Left lobe of liver (tissue), 2 donors: Measurements from ENCODE around the gene RPL41. TPM values are rescaled to one million over a fixed set of nuclear protein-coding genes. Genes with fewer than 3 reads are reported as not detected.

Experiments used
- ATAC-seq: fragments of 200-7000 bp; cut with Tn5 transposase; one replicate; pipeline ENCODE4 v1.9.1; 2020; ENCODE audit warnings: mild to moderate bottlenecking, moderate library complexity
- DNase-seq: peaks from one replicate; pipeline ENCODE4 v3.0.0-alpha.2; 2020; ENCODE audit warnings: low spot score
- total RNA-seq: library from RNA; stranded (reverse); gene quantifications from one replicate; pipeline ENCODE4 v1.2.1, GENCODE V29; 2021
- donor health status: DM: no; HTN: no; CAD: no; lungs with moderate emphysema.
- donor health status: DM: no; HTN: yes; CAD: no.

RPL41 gene
- total RNA-seq, 1 donor from 2014 or later = 1,359 TPM

DNA sequence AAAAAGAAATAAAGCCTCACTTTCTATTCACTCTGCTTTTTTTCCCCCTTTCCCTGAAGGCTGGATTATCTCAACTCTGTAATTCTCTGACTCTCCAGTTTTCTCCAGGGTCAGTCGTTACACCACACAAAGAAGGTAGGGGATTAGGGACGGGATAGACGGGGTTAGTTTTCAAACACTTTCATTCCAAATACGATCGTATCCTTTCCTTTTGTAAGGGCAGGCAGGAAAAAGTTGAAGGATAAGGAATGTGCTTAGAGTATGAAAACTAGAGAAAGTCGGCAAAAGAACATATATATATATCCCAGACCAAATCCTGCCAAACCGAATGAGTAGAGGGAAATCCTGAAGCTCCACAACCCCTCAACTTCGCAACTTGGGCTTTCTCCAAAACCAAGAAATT lies 11.1 kb downstream of the RPL41 start:
- no peak for ATAC-seq
- no peak for DNase-seq

DNA sequence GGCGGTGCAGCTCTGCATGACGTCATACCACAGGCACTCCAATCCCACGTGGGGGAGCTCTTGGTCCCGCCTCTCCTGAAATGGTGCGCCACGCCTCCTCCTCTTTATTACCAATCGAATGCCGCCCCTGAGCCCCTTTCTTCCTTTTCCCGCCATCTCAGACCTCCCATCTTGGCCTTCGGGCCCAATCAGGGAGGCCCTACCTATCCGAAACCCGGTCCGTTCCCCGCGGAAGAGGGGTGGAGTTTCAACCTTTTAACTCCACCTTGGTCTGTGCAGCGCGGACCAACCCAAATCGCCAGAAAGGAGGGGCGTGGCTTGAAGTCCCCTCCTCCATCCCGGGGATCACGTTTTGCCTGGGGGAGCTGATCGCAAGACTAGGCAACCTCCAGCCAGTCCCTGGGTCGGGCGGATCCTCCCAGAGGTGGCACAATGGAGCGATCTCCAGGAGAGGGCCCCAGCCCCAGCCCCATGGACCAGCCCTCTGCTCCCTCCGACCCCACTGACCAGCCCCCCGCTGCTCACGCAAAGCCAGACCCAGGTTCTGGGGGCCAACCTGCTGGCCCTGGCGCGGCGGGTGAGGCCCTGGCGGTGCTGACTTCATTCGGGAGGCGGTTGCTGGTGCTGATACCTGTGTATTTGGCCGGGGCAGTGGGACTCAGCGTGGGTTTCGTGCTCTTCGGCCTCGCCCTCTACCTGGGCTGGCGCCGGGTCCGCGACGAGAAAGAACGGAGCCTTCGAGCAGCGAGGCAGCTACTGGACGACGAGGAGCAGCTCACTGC lies 11.6 kb downstream of the RPL41 start, which contains the start of gene ESYT1:
Gene ESYT1, plus strand, starts transcription at position 380 of the 782 bp plus-strand sequence. Its CDS starts 53 bp downstream, at position 433.
- DNase-seq (peak; percentile 100), ATAC-seq (peak; percentile 88)

DNA sequence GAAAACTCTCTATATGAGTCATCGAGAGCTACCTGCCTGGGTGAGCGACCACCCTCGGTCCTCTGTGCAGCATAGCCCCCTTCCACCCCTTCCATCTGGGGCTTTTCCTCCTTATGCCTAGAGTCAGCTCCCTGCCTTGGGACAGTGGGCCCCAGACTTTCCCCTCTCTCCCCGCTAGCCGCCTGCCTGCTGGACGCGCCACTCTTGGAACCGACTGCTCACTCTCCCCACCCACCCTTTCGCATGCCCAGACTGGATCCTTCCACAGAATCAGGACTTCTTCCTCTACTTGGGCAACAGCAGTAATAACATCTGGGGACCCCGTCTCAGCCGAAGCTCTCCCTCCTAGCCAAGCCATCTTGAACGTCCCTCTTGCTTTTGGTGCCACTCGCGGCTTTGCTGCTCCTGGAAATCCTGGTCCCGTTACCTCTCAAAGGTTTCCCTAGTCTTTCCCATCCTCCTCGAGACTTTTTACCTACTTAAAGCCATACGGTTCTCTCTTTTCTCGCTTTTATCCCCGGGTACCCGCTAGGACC lies 12.3 kb downstream of the RPL41 start:
- peak; percentile 29 for ATAC-seq
- no peak for DNase-seq

- ATAC-seq (peak; percentile 40), DNase-seq (peak; percentile 64)
Observed at GRCh38 chr12:56129206-56129941, 12.9 kb downstream of the RPL41 start.

- DNase-seq = no peak
- ATAC-seq = no peak
Observed at GRCh38 chr12:56129942-56130495, 13.6 kb downstream of the RPL41 start.

GRCh38 chr12:56130876-56131275 lies 14.4 kb downstream of the RPL41 start:
- ATAC-seq = no peak
- DNase-seq = no peak

DNA sequence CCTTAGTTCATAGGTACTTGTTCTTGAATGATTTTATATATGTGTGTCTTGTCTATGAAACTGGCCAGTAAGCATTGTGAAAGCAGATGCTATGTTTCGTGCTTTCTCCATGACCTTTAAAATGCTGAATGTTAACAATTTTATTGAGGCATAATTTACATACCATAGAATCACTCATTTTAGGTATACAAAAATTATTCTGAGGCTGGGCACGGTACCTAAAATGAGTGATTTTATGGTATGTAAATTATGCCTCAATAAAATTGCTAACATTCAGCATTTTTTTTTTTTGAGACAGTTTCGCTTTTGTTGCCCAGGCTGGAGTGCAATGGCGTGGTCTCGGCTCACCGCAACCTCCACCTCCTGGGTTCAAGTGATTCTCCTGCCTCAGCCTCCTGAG lies 18.5 kb downstream of the RPL41 start:
- ATAC-seq = no peak

GRCh38 chr12:56137853-56138571 lies 21.6 kb downstream of the RPL41 start:
- DNase-seq (no peak), ATAC-seq (no peak)

More for the DNA sequence above, 18.5 kb downstream of the RPL41 start:
- no peak for DNase-seq

DNA sequence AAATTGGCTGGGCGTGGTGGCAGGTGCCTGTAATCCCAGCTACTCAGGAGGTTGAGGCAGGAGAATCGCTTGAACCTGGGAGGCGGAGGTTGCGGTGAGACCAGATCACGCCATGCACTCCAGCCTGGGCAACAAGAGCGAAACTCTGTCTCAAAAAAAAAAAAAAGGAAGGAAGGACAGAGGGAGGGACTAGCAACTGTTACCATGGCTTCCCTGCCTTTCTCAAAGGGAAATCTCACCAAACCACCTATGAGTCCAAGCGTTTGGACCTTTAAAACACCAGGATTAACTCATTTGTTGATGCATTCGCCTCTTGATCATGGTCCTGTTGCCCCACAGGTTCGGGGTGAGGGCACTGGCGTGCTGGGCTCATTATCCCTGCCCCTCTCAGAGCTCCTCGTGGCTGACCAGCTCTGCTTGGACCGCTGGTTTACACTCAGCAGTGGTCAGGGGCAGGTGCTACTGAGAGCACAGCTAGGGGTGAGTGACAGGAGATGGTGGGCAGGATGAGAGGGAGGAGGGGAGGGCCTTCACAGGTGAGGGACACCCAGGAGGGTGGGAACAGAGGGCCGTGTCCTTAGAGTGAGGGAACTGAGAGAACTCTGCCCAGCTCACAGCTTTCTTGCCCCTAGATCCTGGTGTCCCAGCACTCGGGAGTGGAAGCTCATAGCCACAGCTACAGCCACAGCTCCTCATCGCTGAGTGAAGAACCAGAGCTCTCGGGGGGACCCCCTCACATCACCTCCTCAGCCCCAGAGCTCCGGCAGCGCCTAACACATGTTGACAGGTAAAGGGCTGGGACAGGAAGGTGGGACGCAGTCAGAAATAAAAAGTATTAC lies 25.7 kb downstream of the RPL41 start:
- no peak for ATAC-seq
- DNase-seq = no peak

- DNase-seq = no peak
- no peak for ATAC-seq
Observed at GRCh38 chr12:56143217-56143616, 26.8 kb downstream of the RPL41 start.

DNA sequence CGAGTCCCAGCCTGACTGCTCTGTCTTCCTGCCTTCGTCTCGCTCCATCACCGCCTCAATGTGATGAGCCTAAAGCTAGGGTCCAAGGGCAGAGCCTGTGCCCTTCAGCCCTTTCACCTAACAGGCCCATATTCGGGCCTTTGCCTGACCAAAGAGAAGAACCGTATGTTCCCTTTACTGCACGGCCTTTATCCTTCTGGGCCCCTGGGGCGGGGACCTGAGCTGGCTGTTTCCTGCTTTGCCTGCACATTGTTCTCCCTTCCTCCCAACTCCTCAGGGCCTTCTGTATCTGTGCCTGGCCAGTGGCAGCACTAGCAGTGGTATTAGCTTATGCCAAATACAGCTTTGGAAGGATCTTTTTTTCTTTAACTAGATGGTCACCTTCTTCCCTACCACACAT lies 27.4 kb downstream of the RPL41 start:
- ATAC-seq (peak; percentile 64), DNase-seq (no peak)

DNA sequence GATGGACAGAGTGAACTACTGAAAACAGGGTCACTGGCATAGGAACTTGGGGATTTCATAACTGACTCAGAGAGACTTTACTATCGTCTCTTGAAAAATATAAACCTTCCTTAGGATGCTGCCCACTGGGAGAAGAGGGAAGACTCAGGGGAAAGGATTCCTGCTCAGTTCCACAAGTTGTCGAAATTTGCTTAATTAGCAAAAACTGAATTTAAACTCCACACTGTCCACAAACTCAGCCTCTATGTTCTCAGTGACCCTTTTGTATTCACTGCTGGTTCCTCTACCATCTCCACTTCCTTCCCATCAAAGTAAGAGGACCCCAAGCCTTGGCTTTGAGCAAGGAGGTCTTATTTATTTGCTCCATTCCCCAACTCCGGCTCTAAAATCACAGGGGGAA lies 28.8 kb downstream of the RPL41 start:
- DNase-seq (no peak), ATAC-seq (no peak)

GRCh38 chr12:56146492-56147460 lies 30.3 kb downstream of the RPL41 start:
- DNase-seq = no peak

GRCh38 chr12:56150563-56150962 lies 34.1 kb downstream of the RPL41 start:
- no peak for ATAC-seq
- no peak for DNase-seq

More at GRCh38 chr12:56146492-56147460, 30.3 kb downstream of the RPL41 start:
- ATAC-seq = peak; percentile 9

- no peak for DNase-seq
- ATAC-seq = peak; percentile 51
Observed at GRCh38 chr12:56151672-56152131, 35.3 kb downstream of the RPL41 start.

DNA sequence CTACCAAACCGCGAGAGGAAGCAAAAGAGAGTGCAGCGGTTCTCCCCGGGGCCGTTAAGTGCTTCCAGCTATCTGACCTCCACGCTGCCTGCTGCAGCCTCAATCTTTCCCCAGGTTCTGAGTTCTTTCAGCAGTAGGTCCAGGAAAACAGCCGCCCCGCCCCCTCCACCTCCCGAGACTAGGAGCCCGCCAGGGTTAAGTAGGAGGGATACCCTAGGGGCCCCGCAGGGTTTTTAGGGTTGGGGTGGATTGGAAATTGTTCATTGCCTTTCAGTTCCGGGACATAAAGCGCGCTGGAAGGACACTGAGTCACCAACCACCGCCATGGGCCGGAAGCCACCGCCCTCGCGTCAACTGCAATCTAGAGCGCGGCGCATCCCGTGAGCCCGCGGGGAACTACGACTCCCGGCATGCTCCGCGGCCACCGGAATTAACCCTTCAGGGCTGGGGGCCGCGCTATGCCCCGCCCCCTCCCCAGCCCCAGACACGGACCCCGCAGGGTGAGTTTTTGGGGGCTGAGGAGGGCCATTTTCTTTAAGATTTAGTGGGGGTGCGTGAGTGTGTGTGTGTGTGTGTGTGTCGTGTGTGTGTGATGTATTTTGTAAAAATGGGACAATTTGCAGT lies 35.8 kb downstream of the RPL41 start, which contains the start of gene MYL6B:
Gene MYL6B, plus strand, starts transcription at position 456 of the 624 bp plus-strand sequence. CDS start 1,332 bp downstream, outside the sequence.
- ATAC-seq (peak; percentile 93), DNase-seq (peak; percentile 94)

DNA sequence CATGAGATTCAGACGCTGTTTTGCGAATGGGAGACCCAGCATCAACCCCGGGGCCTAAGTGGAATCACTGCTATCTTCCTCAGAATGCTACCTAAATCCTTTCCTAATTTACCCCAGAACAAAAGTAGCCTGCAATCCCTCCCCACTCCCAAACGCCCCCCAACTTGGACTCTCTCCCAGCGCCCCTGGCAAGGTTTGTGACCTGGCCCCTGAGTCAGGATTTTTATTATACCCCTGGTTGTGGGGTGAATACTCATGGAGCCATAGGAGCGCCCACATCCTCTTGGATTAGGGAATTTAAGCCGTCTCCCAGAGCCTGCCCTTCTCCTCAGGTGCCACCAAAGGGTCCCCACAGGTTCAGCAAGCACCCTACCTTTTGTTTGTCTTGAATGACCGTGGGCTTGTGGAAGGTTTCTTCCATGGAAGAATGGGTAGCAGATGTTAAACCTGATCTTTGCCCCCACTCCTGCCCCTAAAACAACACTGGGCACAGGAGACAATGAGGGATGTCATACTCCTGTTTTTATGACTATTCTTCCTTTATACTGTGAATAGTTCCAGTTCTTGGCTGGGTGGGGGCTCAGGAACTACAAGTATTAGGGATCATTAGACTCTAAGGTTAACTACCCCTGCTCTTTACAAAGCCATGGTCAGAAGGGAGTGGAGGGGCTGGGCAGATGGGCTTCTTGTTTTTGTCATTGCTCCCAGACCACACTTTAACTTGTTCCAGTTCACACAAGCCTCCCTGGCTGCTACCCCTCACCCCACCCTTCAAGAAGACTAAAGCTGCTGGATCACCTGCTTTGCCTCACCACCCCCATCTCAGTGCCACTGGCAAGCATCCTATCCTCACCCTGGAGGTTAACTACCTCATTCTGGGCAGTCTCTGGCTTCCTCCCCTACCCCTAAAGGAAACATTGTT lies 36.6 kb downstream of the RPL41 start:
- DNase-seq (no peak), ATAC-seq (no peak)
